Measurements from ENCODE around the gene GLYATL1. TPM values are rescaled to one million over a fixed set of nuclear protein-coding genes. Genes with fewer than 3 reads are reported as not detected.

The GLYATL1 gene, protein sequence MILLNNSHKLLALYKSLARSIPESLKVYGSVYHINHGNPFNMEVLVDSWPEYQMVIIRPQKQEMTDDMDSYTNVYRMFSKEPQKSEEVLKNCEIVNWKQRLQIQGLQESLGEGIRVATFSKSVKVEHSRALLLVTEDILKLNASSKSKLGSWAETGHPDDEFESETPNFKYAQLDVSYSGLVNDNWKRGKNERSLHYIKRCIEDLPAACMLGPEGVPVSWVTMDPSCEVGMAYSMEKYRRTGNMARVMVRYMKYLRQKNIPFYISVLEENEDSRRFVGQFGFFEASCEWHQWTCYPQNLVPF
- under 1 TPM in 1 of 3 donors, not detected in 2; 0.24 TPM for total RNA-seq

DNA sequence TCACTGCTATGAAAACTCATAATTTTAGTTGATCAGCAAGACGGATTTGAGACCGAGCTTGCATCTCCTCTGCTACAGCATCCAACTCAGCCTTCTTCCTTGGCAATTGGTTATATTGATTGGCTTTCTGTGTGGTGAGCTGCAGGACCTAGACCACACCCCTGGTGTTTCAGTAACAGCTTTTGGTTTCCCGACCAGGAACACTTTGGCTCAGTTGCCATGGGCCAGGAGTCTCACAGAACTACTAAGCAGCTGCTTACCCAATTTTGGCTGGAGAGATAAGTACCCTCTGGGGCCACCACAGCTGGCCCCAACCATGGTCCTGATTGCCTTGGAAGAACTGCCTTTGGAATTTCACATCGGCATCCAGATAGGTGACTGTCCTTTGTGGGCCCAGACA is at the start of gene GLYATL1:
GLYATL1 (plus strand) TSS at position 212 of the 400 bp plus-strand sequence. CDS start 7,600 bp downstream, outside the sequence.
- Mint-ChIP-seq H3K4me1 (ENCODE audit: low read depth) (no peaks in the 10 kb centered on the region), H3K9me3 (peaks cover 4% of the 10 kb centered on the region), H3K27me3 (ENCODE audit: low read depth) (peaks cover 11% of the 10 kb centered on the region), H3K4me3 (no peak within 1 kb of the TSS), H3K36me3 (ENCODE audit: insufficient read depth) (no peaks in the 10 kb centered on the region)
- no peak for ATAC-seq
- DNase-seq, result no peak

DNA sequence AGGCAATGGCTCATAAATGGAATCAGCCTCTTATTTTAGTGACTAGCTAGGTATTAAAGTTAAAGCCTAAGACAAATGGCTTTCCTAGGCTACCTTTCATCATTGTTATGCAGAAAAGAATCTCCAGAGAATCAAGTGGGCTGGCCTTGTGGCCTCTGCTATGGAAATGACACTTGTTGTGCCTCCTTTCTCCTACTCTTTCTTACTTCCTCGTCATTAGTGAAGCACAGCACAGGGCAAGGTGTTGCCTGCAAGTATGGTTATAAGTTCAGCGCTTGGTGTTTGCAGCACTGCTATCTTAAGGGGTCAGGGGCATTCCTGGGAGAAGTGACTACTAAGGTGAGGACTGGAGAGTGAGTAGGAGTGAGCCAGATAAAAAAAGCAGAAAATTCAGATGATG is 45.4 kb upstream of the GLYATL1 start:
- Mint-ChIP-seq H3K36me3 (ENCODE audit: insufficient read depth) (no peaks in the 10 kb centered on the region), H3K4me3 (no peak overlapping the region), H3K4me1 (ENCODE audit: low read depth) (no peaks in the 10 kb centered on the region), H3K9me3 (no peaks in the 10 kb centered on the region), H3K27me3 (ENCODE audit: low read depth) (peaks cover 18% of the 10 kb centered on the region)
- DNase-seq, result no peak
- no peak for ATAC-seq

DNA sequence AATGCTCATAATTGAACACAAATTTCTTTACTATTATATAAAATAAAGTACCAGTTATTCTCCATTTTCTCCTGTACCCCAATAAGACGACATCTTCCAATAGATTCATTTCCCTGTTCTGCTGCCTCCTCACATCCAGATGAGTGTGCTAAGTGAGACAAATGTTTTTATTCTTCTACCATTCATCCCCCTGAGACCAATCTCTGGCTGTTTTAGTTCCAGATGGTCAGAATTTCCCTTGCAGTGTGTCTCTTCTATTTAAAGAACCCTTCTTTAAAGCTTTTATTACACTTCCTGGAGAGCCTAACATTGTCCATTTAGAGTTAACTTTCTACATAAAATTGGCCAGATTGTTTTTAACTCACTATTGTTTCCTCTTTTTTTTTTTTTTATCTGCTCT is 41.2 kb upstream of the GLYATL1 start:
- Mint-ChIP-seq H3K27me3 (ENCODE audit: low read depth) (peaks cover 23% of the 10 kb centered on the region), H3K4me3 (no peak overlapping the region), H3K36me3 (ENCODE audit: insufficient read depth) (no peaks in the 10 kb centered on the region), H3K9me3 (no peaks in the 10 kb centered on the region), H3K4me1 (ENCODE audit: low read depth) (no peaks in the 10 kb centered on the region)
- no peak for ATAC-seq
- DNase-seq, result no peak

DNA sequence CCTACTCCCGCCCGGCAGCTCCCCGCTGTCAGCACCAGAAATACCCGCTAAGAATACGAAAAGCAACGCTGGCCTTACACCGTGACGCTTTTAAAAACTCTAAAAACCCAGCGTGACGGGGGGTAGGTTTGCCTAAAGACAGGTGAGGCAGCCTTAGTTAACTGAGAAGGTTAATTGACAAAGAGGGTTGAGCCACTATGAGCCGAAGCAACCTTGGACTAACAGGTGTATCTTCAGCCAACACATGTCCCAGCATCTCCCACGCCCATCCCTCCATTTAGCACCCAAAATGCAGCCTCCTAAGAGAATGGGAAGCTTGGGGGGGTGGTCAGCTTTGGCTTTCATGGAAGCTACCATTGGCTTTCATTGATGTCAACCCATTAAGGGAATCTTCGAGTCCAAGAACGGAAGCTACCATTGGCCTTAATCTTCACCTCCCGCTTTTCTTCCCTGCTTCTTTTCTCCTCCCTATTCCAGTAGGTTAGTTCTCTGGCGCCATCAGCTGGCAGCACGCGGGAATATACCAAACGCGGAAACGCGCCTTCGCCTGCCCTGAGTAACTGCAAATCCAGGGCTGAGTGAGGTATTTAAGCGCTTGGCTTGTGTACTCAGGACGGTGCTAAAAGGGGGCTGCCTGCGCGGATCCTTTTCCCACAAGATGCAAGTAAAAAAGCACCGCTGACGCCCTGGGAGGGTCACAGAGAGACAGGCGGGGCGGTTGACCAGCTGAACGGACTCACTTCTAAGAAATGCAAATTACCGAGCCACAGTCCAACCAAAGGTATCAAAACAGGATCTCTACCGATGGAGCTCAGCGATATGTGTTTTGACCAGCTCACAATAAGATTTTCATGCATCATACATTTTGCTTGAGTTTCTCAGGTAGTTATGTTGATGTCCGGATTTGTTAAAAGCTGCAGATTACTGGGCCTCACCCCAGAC is 38.5 kb upstream of the GLYATL1 start:
- Mint-ChIP-seq H3K4me1 (ENCODE audit: low read depth) (no peaks in the 10 kb centered on the region), H3K9me3 (no peaks in the 10 kb centered on the region), H3K36me3 (ENCODE audit: insufficient read depth) (no peaks in the 10 kb centered on the region), H3K4me3 (no peak overlapping the region), H3K27me3 (ENCODE audit: low read depth) (peaks cover 37% of the 10 kb centered on the region)
- no peak for ATAC-seq
- no peak for DNase-seq

DNA sequence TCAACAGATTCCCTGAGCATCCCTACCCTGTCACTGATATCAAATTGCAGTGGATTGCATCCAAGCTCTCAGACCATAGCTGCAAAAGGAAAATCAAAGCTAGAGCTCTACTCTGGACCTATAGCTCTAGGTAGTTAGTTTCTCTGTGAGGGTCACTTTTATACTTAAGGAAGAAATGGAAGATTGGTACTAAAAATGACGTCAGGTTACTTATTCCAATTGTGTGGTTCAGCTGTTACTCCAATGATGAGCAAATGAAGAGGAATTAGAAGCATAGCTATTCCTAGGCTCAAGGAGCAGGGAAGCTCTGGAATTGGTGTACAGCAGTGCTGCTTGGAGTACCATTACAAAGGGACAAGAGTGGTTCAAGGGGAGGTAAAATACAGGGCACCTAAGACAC is 36.4 kb upstream of the GLYATL1 start:
- Mint-ChIP-seq H3K9me3 (no peaks in the 10 kb centered on the region), H3K27me3 (ENCODE audit: low read depth) (peaks cover 52% of the 10 kb centered on the region), H3K4me3 (no peak overlapping the region), H3K4me1 (ENCODE audit: low read depth) (no peaks in the 10 kb centered on the region), H3K36me3 (ENCODE audit: insufficient read depth) (no peaks in the 10 kb centered on the region)
- ATAC-seq, result no peak
- DNase-seq, result no peak

DNA sequence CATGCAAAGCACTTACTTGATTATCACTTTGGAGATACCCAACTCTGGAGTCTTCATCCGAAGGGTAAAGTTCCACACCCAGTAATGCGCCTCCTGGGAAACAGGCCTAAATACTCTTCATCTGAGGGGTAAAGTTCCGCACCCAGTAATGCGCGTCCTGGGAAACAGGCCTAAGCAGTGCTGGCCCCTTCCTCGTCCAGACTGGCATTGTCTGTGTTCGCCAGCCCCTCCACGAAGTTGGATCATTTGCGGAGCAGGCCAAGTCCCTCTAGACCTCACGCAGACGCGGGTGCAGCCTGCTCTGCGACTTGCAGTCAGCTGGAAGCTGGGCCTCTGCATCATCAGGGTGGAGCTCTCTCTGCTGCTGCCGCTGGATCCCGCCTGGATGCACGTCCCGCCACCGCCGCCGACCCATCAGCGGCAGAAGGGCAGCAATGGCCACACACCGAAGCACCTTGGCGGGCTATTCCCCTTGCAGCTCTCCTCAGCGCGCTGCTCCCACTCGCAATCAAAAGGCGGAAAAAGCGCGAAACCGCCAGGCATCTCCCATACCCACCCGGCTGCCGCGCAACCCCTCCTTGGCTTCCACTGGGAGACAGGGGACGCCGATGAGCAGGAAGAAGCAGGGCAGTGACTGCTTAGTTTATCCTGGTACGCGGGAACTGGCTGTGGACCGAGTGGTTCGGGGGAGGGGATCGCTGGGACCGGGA is 34.1 kb upstream of the GLYATL1 start:
- H3K36me3 Mint-ChIP-seq (ENCODE audit: insufficient read depth), result no peaks in the 10 kb centered on the region
- no peak overlapping the region for H3K4me3 Mint-ChIP-seq
- no peaks in the 10 kb centered on the region for H3K9me3 Mint-ChIP-seq
- DNase-seq (no peak), ATAC-seq (no peak)
- peaks cover 52% of the 10 kb centered on the region for H3K27me3 Mint-ChIP-seq (ENCODE audit: low read depth)
- no peaks in the 10 kb centered on the region for H3K4me1 Mint-ChIP-seq (ENCODE audit: low read depth)

DNA sequence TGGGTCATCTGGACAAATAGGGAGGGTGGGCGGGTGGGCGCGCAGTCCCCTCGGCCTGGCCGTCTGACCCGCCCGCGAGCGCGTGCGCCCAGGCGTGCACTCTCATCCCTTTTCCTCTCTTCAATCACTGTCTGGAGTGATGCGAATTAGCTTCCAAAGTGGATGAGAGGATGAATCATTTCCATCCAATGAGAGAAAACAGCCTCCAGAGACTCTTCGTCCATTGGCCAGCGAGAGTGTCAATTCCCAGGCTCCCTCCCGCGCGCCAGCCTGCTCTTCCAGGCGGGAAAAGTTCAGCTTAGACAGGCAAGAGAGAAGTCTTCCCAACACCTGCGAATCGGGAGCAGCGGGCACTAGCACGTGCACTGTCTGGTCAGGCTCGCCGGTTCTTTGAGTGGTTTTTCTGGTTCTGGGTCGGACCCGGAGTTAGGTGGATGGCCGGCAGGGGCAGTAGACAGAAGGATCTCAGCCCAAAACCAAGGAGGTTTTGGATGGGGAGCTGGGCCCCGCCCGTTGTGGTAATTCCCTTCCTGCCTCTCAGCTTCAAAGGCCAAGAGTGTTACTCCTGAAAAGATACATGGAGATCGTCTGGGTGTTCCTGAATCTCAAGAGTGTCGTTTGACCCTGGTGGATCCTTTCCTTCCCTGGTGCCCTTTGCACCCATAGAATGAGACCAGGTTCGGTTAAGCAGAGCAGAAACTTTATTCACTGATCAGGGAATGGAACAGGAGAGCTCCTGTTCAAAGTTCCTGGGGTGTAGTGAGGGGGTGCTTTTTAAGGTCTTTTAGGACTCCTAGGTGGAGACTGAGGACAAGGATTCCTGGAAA is 33.4 kb upstream of the GLYATL1 start:
- DNase-seq (no peak), ATAC-seq (no peak)
- Mint-ChIP-seq H3K4me1 (ENCODE audit: low read depth) (no peaks in the 10 kb centered on the region), H3K9me3 (no peaks in the 10 kb centered on the region), H3K27me3 (ENCODE audit: low read depth) (peaks cover 50% of the 10 kb centered on the region), H3K36me3 (ENCODE audit: insufficient read depth) (no peaks in the 10 kb centered on the region), H3K4me3 (no peak overlapping the region)

DNA sequence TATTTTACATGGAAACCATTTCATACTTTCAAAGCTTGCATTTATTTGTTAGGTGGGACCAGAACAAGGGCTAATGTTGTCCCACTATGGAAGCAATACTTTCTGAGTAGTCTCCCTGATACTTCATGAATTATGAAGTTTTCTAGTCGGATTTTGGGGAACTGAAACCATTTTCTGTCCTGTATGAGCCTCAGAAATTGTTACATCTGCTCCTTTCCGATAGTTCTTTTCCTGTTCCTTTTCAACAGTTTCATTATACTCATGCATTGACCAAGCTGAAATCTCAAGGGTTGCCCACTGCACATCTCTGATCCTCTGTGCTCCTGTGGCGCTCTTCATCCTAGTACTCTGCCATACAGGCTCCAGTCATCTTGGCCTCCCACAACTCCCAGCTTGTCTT is 31.5 kb upstream of the GLYATL1 start:
- H3K27me3 Mint-ChIP-seq (ENCODE audit: low read depth), result peaks cover 49% of the 10 kb centered on the region
- no peak overlapping the region for H3K4me3 Mint-ChIP-seq
- no peaks in the 10 kb centered on the region for H3K9me3 Mint-ChIP-seq
- H3K36me3 Mint-ChIP-seq (ENCODE audit: insufficient read depth), result no peaks in the 10 kb centered on the region
- H3K4me1 Mint-ChIP-seq (ENCODE audit: low read depth), result no peaks in the 10 kb centered on the region
- ATAC-seq, result no peak
- DNase-seq, result no peak

DNA sequence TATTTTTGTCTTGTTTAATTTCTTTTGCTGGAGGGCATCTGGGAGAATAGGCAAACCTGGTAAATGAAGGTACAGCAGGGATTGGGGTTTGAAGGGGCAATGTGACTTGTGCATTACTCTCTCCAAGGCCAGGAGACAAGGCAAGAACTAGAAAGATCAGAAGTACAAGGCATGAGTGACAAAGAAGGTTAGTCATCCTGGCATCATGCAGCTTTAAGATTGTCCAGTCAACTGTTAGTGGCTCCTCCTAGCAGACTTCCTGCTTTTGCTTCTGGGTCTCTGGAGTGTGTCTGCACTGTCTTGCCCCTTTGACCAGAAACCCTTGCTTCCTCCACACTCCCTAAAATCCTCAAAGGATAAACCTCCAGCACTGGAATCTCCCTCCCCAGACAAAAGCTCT is 27.2 kb upstream of the GLYATL1 start:
- no peaks in the 10 kb centered on the region for H3K36me3 Mint-ChIP-seq (ENCODE audit: insufficient read depth)
- no peak overlapping the region for H3K4me3 Mint-ChIP-seq
- DNase-seq, result no peak
- ATAC-seq, result no peak
- peaks cover 20% of the 10 kb centered on the region for H3K27me3 Mint-ChIP-seq (ENCODE audit: low read depth)
- H3K4me1 Mint-ChIP-seq (ENCODE audit: low read depth), result no peaks in the 10 kb centered on the region
- peaks cover 14% of the 10 kb centered on the region for H3K9me3 Mint-ChIP-seq

DNA sequence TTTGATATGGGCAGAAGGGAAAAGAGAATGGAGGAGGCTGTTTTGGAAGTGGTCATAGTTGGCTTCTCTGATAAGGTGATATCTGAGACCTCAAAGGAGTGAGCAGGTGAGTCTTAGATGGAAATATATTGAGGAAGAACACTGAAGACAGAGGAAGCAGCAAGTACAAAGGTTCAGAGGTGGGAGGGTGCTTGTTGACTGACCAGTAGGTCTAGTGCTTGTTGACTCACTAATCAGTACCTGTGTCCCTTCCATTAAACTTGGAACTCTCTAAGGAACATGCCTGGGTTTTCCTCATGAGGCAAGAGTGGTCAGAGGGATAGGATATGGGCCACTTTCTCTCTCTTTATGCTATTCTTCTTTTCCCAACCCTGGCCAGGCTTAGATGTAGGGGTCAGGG is 25.6 kb upstream of the GLYATL1 start:
- H3K36me3 Mint-ChIP-seq (ENCODE audit: insufficient read depth), result no peaks in the 10 kb centered on the region
- no peak overlapping the region for H3K4me3 Mint-ChIP-seq
- H3K4me1 Mint-ChIP-seq (ENCODE audit: low read depth), result no peaks in the 10 kb centered on the region
- H3K9me3 Mint-ChIP-seq, result peaks cover 26% of the 10 kb centered on the region
- ATAC-seq, result no peak
- H3K27me3 Mint-ChIP-seq (ENCODE audit: low read depth), result peaks cover 11% of the 10 kb centered on the region
- no peak for DNase-seq

DNA sequence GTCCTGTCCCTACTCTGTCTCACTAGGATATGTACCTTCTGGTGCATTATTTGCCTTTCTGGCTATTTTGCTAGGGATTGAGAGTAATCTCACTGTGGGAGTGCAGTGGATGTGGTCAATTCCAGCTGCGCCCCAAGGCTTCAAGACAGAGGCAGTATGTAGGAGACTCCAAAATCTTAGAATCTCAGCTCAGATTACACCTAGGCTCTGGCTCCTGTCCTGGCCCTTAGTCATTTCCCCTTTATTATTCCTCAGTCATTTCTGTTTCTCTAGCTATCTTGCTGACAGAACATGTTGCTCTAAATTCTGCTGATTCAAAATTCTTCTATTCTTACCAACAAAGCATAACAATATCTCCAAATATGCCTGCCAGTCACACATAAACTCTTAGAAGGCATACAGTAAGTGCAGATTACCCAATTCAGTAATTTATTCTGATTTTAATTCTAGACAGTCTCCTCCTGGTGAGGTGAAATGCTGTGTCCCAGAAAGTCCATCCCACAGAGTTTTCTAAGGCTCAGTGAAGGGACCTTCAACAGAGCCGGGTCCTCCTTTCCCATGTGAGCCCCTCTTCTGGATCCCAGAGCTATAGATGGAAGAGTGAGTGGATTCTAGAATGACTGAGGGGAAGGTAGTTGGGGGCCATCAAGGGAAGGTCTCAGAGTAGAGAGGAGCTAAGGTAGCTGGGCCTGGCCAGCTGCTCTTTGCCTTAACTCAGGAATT is 24.3 kb upstream of the GLYATL1 start:
- no peaks in the 10 kb centered on the region for H3K36me3 Mint-ChIP-seq (ENCODE audit: insufficient read depth)

DNA sequence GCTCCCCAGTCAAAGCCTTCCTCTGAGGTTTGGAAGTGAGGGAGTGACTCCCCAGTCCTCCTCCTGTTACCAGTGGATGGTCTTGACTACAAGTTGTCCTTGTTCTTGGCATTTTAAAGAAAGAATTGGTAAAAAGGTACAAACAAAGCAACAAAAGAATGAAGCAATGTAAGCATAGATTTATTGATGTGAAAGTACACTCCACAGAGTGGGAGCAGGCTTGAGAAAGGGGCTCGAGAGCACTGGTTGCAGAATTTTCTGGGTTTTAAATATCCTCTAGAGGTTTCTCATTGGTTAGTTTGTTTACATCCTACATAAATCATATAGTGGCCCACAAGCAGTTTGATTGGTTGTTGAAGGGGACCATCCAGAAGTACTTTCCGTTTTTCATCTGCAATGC is 22.7 kb upstream of the GLYATL1 start:
- Mint-ChIP-seq H3K4me1 (ENCODE audit: low read depth) (no peaks in the 10 kb centered on the region), H3K9me3 (peaks cover 26% of the 10 kb centered on the region), H3K27me3 (ENCODE audit: low read depth) (peaks cover 8% of the 10 kb centered on the region), H3K4me3 (no peak overlapping the region), H3K36me3 (ENCODE audit: insufficient read depth) (no peaks in the 10 kb centered on the region)
- ATAC-seq (no peak), DNase-seq (no peak)

More for the DNA sequence above, 24.3 kb upstream of the GLYATL1 start:
- ATAC-seq, result no peak
- Mint-ChIP-seq H3K4me1 (ENCODE audit: low read depth) (no peaks in the 10 kb centered on the region), H3K9me3 (peaks cover 26% of the 10 kb centered on the region), H3K4me3 (no peak overlapping the region), H3K27me3 (ENCODE audit: low read depth) (peaks cover 9% of the 10 kb centered on the region)
- DNase-seq, result no peak

DNA sequence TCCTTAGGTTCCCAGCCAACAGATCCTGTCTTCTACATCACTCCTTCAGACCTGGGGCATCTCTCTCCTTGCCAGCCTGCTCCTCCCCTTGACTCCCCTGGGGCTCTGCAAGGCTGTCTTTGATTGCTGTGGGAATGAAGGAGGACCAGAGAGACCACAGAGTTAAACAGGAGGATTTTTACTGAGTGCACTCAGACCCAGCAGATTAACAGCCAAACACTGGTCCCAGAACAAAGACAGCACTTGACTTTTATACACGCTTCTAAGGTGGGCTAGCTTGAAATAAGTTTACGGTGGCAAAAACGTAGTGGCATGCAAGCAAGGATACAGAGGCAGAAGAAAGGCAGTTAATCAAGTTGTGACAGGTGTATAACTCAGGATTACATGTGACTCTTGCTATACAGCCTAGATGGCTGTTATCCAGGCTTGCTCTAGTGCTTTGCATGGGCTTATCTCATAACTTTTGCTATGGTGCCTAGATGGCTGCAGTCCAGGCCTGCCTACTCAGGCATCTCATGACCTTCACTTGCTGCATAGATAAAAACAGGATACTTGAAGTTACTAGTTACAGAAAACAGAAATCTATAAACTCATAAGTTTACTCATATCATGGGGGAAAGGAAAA is 22.0 kb upstream of the GLYATL1 start:
- ATAC-seq (no peak), DNase-seq (no peak)
- Mint-ChIP-seq H3K4me1 (ENCODE audit: low read depth) (no peaks in the 10 kb centered on the region), H3K9me3 (peaks cover 26% of the 10 kb centered on the region), H3K27me3 (ENCODE audit: low read depth) (peaks cover 4% of the 10 kb centered on the region), H3K36me3 (ENCODE audit: insufficient read depth) (no peaks in the 10 kb centered on the region), H3K4me3 (no peak overlapping the region)

Data from activated T-cell treated with anti-CD3 and anti-CD28 coated beads, Interleukin-2, amount 50 U/mL, for 4 hours (primary cell).